ENCODE measurements around the gene TSHZ2.

DNA sequence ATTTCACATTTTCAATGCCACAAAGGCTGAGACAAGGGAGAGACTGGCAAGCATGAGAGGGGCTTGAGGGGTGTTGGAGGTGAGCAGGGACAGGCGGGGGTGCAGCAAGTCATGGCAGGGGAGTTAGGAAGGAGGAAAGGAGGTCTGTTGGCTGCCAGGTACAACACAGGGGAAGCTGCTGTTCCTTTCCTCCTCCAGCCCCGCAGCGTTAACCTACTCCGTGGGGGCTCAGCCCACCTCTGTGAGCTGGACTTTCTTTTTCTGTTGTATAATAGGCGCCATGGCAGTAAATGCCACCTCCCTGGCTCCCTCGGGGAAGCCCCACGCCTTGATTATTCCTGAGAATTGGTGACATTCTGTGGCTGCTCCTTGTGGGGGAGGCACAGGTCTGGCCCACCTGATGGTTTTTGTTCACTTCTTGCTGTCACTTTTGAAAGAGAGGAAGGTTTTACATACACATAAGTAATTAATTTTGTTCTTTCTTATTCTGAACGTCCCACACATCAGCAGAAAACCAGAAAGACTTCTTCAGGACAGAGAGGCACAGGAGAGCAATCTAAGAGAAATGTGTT lies 293.2 kb downstream of the TSHZ2 start:
- no peak for TF ChIP-seq EZH2phosphoT487 (IDR thresholded peaks at IDR 0.05; ENCODE audit: low read depth)
- TF ChIP-seq, protein P1, sequence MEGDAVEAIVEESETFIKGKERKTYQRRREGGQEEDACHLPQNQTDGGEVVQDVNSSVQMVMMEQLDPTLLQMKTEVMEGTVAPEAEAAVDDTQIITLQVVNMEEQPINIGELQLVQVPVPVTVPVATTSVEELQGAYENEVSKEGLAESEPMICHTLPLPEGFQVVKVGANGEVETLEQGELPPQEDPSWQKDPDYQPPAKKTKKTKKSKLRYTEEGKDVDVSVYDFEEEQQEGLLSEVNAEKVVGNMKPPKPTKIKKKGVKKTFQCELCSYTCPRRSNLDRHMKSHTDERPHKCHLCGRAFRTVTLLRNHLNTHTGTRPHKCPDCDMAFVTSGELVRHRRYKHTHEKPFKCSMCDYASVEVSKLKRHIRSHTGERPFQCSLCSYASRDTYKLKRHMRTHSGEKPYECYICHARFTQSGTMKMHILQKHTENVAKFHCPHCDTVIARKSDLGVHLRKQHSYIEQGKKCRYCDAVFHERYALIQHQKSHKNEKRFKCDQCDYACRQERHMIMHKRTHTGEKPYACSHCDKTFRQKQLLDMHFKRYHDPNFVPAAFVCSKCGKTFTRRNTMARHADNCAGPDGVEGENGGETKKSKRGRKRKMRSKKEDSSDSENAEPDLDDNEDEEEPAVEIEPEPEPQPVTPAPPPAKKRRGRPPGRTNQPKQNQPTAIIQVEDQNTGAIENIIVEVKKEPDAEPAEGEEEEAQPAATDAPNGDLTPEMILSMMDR (IDR thresholded peaks at IDR 0.05; ENCODE audit: low read depth, low read length), result no peak
